Colonic mucosa (tissue), 4 donors: ENCODE results near the gene REG4. TPM values are rescaled to one million over a fixed set of nuclear protein-coding genes. Genes with fewer than 3 reads are reported as not detected.

Experiments
- DNase-seq: peaks from one replicate; pipeline ENCODE4 v3.0.0-alpha.2; 2020
- H3K27ac ChIP-seq: fragments of 200-600 bp; one replicate; pipeline ENCODE4 v1.8.0; 2021
- H3K27me3 ChIP-seq: fragments of 200-600 bp; one replicate; pipeline ENCODE4 v1.8.0; 2021
- H3K36me3 ChIP-seq: fragments of 200-600 bp; one replicate; pipeline ENCODE4 v1.8.0; 2021
- H3K4me1 ChIP-seq: fragments of 200-600 bp; one replicate; pipeline ENCODE4 v1.8.0; 2021; ENCODE audit warnings: mild to moderate bottlenecking
- H3K4me3 ChIP-seq: fragments of 200-600 bp; one replicate; pipeline ENCODE4 v1.8.0; 2021
- H3K9ac ChIP-seq, 2 donors: one replicate each; pipeline ENCODE4 v1.7.0; 2013; ENCODE audit warnings: control low read depth in 2 of 2, low read depth in 2 of 2, low read length in 2 of 2
- H3K9me3 ChIP-seq: fragments of 200-600 bp; one replicate; pipeline ENCODE4 v1.8.0; 2021
- intact Hi-C: fragments of 100-400 bp; cut with DNase I; formaldehyde crosslinking; loops from one replicate; pipeline ENCODE4 v1.14.1; 2022
- total RNA-seq, 2 donors: library from RNA; stranded (reverse); fragmentation: NEBNext Ultra II Directional in 1 of 2; extraction: Animal tissue kit (Norgen Biotek cat#: 25700) in 1 of 2; gene quantifications; one replicate each; pipeline ENCODE4 v1.2.1, GENCODE V29; 2021
- TF ChIP-seq, protein P1 (sequence below): fragments of 200-600 bp; IDR thresholded peaks from one replicate; pipeline ENCODE4 v1.8.0; 2022; ENCODE audit warnings: antibody characterized with exemption, mild to moderate bottlenecking
- donor health status: healthy.
- donor health status: DM: no; HTN: no; CAD: no.
- donor health status: DM: no; HTN: no; CAD: no.

REG4 gene
- total RNA-seq, 2 donors from 2014 or later = 90.2 to 169 TPM

DNA sequence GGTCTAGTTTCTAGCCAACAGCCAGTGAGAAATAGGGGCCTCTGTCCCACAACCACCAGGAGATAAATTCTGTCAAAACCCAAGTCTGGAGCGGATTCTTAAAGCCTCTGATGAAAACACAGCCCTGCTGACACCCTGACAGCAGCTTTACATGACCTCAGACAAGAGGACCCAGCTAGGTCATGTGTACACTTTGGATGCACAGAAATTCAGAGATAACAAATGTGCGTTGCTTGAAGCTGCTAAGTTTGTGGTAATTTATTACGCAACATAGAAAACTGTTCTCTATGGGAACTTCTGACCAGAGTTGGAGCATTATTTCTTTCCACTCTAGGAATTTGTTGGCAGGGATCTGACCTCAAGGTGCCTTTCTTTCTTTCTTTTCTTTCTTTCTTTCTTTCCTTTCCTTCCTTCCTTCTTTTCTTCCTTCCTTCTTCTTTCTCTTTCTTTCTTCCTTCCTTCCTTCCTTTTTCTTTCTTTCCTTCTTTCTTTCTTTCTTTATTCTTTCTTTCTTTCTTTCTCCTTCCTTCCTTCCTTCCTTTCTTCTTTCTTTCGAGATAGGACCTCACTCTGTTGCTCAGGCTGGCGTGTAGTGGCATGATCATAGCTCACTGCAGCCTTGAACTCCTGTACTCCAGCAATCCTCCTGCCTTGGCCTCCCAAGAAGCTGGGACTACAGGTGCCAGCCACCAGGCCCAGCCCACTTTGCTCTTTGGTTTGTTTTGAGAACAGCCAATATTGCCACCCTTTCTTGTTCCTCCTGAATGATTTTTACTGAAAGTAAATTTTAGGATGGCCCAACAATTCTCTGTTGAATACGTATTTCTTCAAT lies 27.7 kb downstream of the REG4 start:
- peaks cover 14% of the 10 kb centered on the region for H3K4me1 ChIP-seq

DNA sequence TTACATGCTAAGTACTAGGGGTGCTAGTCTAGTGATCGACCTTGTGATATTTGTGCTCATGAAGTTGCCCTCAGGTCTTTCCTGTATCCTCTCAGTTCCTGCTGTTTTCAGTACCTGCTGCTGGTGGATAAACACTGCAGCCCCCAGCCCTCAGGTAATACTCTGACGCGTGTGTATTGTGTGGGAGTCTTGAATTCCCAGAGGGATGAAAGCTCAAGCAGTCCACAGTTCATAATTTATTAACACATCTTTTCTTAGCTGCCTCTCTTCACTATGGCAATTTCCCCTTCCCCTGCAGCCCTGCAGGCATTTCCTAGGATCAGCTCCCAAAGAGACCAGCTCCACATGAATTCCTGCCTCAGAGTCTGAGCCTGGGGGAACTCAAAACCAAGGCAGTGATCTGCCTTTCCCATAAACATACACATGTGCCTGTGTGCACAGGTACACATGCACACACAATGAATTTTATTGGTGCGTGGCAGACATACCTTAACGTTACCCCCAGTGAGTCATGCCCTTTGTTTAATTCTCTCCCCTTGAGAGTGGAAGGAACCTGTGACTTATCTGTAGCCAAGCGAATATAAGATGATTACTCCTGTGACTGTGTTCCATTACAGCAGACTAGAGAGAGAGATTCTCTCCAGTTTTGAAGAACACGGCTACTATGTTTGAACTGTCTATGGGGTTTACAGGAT lies 28.5 kb downstream of the REG4 start:
- Histone ChIP-seq H3K4me3 (no peak overlapping the region), H3K27ac (peak overlapping the region; percentile 23), H3K4me1 (peaks cover 8% of the 10 kb centered on the region), H3K36me3 (no peaks in the 10 kb centered on the region), H3K9me3 (no peaks in the 10 kb centered on the region), H3K27me3 (no peaks in the 10 kb centered on the region), H3K9ac (peak overlapping the region in 1 of 2 donors; percentile 4)
- TF ChIP-seq, protein P1, sequence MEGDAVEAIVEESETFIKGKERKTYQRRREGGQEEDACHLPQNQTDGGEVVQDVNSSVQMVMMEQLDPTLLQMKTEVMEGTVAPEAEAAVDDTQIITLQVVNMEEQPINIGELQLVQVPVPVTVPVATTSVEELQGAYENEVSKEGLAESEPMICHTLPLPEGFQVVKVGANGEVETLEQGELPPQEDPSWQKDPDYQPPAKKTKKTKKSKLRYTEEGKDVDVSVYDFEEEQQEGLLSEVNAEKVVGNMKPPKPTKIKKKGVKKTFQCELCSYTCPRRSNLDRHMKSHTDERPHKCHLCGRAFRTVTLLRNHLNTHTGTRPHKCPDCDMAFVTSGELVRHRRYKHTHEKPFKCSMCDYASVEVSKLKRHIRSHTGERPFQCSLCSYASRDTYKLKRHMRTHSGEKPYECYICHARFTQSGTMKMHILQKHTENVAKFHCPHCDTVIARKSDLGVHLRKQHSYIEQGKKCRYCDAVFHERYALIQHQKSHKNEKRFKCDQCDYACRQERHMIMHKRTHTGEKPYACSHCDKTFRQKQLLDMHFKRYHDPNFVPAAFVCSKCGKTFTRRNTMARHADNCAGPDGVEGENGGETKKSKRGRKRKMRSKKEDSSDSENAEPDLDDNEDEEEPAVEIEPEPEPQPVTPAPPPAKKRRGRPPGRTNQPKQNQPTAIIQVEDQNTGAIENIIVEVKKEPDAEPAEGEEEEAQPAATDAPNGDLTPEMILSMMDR = no peak
- no peak for DNase-seq
- intact Hi-C loops = no loop called here

More for the DNA sequence above, 27.7 kb downstream of the REG4 start:
- H3K27me3 ChIP-seq = no peaks in the 10 kb centered on the region
- no peak overlapping the region for H3K9ac ChIP-seq
- H3K36me3 ChIP-seq = no peaks in the 10 kb centered on the region
- no peaks in the 10 kb centered on the region for H3K9me3 ChIP-seq
- peak overlapping the region; percentile 20 for H3K27ac ChIP-seq
- DNase-seq = no peak
- intact Hi-C loops = no loop called here
- H3K4me3 ChIP-seq = no peak overlapping the region
- TF ChIP-seq, protein P1 = no peak

DNA sequence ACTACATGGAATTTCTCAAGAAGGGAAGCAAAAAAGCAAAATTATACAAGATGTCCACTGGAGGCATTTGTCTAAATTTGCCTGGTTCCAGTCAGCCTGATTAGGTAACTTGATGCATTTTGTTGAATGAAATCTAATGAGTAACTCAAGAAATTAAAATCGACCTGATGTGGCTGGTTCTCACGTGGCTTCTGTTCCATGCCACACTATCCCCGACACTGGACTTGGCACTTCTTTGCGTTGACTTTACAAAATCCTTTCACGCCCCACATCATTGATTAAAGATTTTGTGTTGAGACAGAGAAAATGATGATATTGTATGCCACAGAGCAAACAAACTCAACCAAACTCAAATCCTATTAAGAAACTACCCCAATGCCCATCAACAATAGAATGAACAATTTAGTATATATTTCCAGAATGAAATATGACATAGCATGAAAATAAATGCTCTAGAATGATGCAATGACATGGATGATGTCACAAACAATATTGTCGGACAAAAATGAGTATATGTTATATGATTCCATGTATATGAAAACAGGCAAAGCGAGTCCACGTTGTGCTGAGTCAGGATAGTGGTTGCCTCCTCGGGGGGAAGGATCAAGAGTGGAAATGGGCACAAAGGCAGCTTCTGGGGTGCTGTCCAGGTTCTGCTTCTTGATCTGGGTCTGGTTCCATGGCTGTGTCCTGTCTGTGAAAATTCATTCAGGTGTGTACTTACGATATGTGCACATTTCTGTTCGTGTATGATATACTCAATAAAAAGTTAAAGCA lies 29.6 kb downstream of the REG4 start:
- Histone ChIP-seq H3K4me3 (no peak overlapping the region), H3K9me3 (no peaks in the 10 kb centered on the region), H3K9ac (peak overlapping the region in 1 of 2 donors; percentile 73), H3K27ac (no peak overlapping the region), H3K36me3 (no peaks in the 10 kb centered on the region), H3K27me3 (no peaks in the 10 kb centered on the region), H3K4me1 (peaks cover 8% of the 10 kb centered on the region)
- TF ChIP-seq, protein P1 = no peak
- DNase-seq = no peak
- intact Hi-C loops = no loop called here

DNA sequence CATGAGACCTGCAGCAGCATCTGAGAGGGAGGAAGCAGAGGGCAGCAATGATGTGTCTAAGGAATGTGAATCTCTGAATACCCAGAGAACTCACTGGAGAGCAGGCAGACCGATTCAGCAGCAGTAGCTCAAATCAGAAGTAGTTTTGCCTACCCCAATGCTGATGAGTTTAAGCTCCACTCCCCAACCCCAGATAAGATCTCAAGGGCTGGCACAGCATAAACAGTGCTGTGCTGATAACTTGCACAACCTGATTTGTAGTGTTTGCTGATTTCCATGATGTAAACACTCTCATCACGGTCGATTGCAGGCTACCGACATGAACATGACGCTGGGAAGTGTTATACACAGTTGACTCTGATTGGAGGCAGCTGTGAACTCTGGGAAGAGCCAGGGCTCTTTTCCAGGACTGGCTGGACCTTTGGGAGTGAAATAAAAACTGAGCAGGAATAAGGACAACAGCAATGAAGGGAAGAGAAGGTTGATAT lies 31.3 kb downstream of the REG4 start:
- Histone ChIP-seq H3K9me3 (no peaks in the 10 kb centered on the region), H3K4me1 (peaks cover 8% of the 10 kb centered on the region), H3K4me3 (no peak overlapping the region), H3K27me3 (no peaks in the 10 kb centered on the region), H3K36me3 (no peaks in the 10 kb centered on the region), H3K27ac (peak overlapping the region; percentile 84), H3K9ac (peak overlapping the region; percentile 20 to 73)
- intact Hi-C loops = no loop called here
- TF ChIP-seq, protein P1 = no peak
- peak; percentile 84 for DNase-seq
